CD4-positive, alpha-beta T cell treated with Interleukin-17A for 4 hours (primary cell): Measurements from ENCODE around the gene RUFY4.
"Not testable (repeated sequence)": the region's sequence is repeated elsewhere in the genome, so short reads cannot be mapped to it uniquely, and the experiment has no call there.

ENCODE experiments used
- DNase-seq: peaks from one replicate; pipeline ENCODE4 v3.0.0-alpha.2; 2020; ENCODE audit warnings: mixed read lengths

RUFY4 gene

DNA sequence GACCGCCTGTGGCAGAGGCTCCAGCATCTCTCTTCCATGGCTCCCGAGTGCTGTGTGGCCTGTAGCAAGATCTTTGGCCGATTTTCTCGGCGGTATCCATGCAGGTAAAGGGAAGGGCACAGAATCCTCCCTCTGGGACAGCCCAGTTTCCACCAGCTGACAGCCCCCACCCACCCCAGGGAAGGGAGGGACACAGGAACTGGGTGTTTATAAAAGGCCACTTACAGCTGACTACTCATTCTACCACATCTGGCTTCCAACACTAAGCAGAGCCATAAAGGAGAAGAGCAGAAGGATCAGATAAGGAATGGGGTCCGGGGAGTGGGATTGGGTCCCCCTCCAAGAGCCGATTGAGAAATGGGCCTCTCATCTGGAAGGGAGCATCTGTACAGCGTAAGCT, 20.2 kb downstream of the RUFY4 start:
- DNase-seq = no peak

DNA sequence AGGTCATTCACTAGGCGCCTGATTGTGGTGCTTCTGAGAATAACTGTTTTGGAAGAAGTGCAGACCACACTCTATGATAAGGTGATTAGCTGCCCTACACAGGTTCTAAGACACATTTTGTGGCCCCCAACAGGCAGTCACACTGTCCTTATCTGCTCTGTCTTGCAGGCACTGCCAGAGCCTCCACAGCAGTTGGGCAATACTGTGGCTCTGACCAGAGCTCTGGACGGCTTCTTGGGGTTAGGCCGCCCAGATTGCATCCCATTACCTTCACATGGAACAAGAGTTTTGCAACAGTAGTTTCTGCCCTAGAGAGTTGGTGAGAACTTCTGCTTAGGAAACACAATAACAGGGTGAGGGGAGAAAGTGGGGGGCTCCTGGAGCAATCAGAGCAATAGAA, 22.7 kb downstream of the RUFY4 start:
- DNase-seq = no peak

DNA sequence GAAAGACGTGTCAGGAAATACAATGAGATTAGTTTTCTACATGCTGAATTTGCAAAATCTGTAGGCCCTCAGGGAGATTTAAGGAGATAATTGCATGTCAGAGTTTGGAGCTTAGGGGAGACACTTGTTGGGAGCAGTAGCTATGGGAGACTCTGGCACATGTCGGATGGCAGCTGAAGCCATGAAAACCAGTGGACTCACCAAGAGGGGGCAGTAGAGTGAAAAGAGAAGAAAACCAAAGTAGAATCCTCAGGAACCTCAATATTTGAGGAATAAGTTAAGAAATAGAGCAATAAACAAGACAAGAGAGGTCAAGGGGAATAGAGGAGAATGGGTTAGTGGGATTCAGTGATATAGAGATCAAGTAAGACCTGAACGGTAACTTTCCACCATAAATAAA, 24.8 kb downstream of the RUFY4 start:
- DNase-seq = no peak

DNA sequence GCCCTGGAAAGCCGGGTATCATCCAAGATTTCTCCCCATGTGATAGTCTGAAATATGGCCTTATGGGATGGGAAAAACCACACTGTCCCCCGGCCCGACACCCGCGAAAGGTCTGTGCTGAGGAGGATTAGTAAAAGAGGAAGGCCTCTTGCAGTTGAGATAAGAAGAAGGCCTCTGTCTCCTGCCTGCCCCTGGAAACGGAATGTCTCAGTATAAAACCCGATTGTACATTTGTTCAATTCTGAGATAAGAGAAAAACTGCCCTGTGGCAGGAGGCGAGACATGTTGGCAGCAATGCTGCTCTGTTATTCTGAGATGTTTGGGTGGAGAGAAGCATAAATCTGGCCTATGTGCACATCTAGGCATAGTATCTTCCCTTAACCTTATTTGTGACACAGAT, 26.8 kb downstream of the RUFY4 start:
- DNase-seq = no peak

DNA sequence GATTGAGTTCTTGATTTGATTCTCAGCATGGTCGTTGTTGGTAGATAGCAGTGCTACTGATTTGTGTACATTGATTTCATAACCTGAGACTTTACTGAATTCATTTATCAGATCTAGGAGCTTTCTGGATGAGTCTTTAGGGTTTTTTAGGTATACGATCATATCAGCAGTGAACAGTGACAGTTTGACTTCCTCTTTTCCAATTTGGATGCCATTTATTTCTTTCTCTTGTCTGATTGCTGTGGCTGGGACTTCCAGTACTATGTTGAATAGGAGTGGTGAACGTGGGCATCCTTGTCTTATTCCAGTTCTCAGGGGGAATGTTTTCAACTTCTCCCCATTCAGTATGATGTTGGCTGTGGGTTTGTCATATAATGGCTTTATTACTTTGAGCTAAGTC, 28.9 kb downstream of the RUFY4 start:
- no peak for DNase-seq

DNA sequence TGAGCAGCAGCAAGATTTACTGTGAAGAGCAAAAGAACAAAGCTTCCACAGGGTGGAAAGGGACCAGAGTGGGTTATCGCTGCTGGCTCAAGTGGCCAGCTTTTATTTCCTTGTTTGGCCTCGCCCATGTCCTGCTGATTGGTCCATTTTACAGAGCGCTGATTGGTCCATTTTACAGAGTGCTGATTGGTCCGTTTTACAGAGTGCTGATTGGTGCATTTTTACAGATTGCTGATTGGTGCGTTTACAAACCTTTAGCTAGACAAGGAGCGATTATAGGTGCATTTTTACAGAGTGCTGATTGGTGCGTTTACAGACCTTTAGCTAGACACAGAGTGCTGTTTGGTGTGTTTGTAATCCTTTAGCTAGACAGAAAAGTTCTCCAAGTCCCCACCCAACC, 39.8 kb downstream of the RUFY4 start:
- DNase-seq = not testable (repeated sequence)

DNA sequence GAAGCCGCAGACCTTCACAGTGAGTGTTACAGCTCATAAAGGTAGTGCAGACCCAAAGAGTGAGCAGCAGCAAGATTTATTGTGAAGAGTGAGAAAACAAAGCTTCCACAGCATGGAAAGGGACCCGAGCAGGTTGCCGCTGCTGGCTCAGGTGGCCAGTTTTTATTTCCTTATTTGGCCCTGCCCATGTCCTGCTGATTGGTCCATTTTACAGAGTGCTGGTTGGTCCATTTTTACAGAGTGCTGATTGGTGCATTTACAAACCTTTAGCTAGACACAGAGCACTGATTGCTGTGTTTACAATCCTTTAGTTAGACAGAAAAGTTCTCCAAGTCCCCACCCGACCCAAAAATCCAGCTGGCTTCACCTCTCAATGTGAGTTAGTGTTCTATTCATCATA, 52.7 kb downstream of the RUFY4 start:
- not testable (repeated sequence) for DNase-seq

DNA sequence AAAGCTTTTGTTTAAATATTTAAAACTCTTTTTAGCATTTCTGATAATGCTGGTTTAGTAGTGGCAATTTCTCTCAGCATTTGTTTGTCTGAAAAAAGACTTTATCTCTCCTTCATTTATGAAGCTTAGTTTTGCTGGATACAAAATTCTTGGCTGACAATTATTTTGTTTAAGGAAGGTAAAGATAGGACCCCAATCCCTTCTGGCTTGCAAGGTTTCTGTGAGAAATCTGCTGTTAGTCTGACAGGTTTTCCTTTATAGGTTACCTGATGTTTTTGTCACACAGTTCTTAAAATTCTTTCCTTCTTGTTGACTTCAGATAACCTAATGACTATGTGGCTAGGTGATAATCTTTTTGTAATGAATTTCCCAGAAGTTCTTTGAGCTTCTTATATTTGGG, 53.2 kb downstream of the RUFY4 start:
- not testable (repeated sequence) for DNase-seq

DNA sequence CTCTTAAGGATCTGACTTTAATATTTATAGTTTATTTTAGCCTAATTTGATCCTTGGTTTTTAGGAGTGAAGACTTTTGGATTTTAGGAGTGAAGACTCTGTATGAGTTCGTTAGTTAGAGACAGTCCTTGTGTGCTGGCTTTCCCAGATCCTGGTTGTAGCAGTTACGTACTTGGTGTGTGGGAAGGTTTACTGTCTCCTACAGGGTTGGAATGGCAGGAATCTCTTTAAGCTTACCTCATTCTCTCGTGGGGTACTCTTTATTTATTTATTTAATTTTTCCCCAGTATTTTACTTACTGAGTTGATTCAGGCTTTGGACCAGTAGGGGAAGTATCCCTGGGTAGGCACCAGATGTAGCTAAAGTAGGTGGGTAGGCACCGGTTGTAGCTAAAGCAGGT, 54.9 kb downstream of the RUFY4 start:
- DNase-seq = no peak

DNA sequence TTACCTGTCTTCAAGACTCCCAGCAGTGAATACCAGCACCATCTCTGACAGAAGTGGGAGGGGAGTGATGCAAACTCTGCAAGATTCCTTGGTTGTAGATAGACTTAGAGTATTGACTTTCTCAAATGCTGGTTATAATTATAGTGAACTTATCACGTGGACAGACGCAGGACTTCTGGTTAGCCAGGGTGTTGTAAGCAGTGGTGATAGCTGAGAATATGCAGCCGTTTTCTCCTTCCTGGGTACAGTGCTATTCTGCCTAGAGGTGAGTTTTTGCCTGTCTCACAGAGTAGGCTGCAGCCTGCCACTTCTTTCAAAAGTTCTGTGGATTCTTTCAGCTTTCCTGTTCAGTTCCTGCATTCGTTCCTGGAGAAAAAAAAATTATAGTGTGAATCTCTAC, 56.0 kb downstream of the RUFY4 start:
- no peak for DNase-seq

DNA sequence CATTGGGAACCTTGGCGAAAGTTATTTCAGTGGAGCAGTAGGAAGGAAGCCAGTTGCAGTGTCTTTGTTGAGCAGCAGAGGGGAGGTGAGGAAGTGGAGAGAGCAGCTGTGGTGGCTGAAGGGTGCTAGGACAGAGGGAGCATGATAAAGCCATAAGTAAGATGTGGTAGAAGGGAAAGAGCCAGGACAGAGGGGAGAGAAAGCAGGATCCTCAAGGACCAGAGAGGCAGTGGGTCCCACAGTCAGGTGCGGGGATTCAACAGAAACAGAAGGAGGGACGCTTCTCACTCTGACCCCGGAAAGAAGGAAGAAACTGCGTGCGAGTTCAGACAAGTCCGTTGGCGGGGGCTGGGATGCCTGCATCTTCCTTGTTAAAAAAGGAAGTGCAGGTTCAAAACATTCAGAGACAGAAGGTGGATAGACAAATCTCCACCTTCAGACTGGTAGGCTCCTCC, 56.6 kb downstream of the RUFY4 start, which contains the start of gene CXCR2:
CXCR2 (plus strand) TSS at position 403 of the 455 bp plus-strand sequence. CDS start 8,774 bp downstream, outside the sequence.
- DNase-seq = no peak

DNA sequence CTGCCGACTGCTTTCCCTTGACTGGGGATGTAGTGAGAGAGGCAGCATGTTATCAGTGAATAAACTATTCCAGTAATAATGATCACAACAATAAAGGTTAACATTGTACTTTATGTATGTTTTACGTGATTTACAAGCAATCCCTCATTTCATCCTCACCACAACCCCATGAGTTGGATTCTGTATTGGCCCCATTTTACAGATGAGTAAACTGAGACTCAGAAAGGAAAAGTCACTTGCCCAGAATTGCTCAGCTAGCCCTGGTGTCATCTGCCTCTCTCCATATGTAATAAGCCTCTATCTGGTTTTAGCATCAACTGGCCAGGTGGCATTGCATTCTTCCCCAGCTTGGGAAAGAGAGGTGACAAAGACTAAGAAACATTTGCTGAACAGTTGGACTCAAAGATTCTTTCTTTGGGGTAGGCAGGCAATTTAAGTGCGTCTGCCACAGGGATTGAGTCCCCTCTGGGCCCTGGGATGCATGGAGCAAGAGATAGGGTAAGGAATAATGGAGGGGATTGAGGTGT, 58.9 kb downstream of the RUFY4 start:
- DNase-seq = no peak

DNA sequence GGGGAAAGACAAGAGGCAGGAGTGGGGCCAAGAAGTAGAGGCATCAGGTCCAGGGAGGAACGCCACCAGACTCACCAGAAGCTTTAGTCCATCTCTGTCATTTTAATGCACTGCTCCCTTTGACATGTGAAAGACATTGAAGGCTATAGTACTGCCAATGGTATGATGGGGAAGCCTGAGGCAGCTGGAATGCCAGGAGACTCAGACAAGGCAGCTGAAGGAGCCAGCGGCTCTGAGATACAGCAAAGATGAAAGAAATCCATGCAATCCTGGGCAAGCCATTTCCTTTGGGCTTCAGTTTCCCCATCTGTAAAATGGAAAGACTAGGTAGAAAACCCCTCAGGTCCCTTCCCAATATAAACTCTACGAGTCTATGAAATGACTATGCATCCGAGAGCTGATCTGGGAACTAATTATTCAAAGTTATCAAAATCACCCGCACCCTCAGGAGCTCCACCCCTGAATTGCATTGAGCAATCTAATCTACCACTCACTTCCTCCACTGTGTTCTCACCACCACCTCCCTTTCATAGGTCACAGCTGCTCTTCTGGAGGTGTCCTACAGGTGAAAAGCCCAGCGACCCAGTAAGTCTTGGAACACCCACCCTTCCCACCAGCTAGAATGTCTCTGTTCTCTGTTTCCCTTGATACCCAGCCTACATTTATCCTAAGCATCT, 59.9 kb downstream of the RUFY4 start:
- DNase-seq = no peak

DNA sequence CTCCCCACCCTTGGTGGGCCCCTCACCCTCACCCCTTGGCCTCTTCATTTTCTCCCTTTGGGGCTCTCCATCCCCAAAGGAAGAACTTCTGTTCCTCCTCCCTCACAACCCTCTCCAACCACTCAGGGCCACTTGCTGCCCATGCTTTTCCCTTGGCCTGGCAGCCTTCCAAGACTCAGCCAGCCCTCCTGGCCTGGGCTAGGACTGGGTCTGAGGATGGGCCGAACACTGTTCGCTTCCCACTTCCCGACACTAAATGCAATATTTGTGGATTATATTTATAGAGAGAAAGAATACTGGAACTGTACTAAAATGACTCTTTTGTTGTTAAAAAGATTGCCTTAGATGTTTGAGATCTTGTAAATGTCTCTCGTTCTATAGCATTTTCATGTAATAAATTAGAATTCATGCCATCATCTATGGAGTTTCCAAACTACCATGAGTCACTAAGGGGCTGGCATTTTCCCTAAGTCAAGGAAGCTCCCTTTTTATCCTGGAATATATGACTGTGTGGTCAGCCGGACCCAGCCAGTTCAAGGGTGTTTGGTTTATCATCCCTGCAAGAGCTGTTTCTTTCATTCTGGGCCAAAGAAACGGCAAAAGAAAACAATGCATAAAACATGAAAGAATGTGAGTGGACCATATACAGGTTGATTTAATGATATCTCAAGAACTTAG, 60.5 kb downstream of the RUFY4 start:
- DNase-seq = no peak

DNA sequence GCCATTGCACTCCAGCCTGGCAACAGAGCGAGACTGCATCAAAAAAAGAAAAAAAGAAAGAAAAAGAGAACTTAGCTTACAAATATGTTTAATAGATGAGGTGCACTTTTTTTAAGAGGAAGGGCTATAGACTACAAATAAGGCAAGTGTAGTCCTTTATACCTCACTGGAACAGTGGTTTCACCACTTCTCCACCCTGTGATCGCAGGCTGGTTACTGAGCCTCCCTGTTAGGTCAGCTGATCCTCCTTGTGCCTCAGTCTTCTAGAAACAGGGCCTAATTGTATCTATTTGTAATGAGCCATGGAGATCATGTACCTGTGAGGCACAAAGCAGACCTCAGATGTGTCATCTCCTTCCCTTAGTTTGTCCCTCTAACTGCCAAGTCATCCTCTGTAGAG, 61.3 kb downstream of the RUFY4 start:
- DNase-seq = no peak

DNA sequence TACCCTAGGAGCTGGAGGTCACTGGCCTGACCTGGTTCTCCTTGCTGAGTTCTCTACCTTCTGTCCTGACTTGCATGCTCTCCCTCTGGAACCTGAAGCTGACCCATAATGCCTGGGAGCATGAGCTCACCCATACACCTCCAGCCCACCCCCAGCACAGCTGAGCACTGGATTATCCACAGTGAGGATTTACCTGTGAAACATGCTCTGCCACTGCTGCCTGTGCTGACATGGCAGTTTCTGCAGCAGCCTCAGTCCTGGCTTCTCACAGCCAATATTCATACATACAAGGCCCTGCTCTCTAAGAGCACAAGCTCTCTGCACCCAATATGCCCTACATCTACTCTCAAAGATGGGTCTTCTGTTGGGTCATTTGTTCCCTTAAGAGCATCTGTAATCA, 61.8 kb downstream of the RUFY4 start:
- no peak for DNase-seq

DNA sequence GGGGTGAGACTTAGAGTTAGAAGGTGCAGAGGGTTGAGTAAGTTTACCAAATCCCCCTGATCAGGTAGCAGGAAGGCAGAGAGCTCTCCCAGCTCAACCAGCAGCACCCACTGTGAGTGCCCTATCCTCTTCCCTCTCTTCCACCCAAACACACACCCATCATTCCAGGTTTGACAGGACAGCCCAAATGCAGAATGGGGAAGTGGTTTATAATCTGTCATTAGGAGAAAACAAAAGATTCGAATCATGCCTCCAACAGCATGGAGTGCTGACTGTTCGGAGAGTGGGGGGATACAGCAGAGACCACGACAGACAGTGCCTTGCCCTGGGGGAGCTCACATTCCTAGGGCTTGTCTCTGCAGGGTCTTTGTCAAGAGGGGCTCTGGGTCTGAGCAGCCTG, 68.5 kb downstream of the RUFY4 start:
- no peak for DNase-seq

DNA sequence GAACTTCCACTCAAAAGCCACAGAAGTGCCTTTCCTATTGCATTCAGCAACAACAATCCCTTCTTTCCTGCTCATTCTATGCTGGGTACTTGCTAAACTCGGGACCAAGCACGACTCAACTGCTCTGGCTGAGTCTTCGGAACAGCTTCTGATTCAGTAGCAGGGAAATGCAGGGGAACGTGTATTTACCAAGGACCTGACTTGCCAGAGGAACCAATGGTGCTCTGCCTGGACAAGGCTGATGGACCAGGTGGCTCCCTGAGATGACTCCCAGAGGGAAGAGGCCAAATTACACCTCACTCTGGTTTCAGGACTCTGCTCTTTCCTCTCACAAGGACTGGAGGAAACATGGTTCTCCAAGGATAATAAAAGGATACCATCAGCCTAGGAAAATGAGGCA, 69.0 kb downstream of the RUFY4 start:
- DNase-seq = no peak
